PC-9 (cell line): ENCODE results near the gene SPRED2. TPM values are rescaled to one million over a fixed set of nuclear protein-coding genes. Genes with fewer than 3 reads are reported as not detected.
A peak's percentile ranks its signal among the peaks of the same experiment; 100 is the strongest.

ENCODE experiments used
- BruUV-seq: library from RNA; stranded (reverse); fragments of 400-500 nt; replicated peaks from 2 replicates; lab custom pipeline; 2021; lab: Mats Ljungman, UMichigan
- CTCF ChIA-PET: fragments of 300-600 bp; sonication (Branson Sonifier 250); formaldehyde crosslinking; loops from one replicate; lab custom pipeline; 2022; ENCODE audit warnings: antibody characterized with exemption; lab: Charles Lee
- POLR2A ChIA-PET: fragments of 300-600 bp; sonication (Branson Sonifier 250); formaldehyde crosslinking; loops from one replicate; lab custom pipeline; 2022; ENCODE audit warnings: antibody characterized with exemption; ENCODE audit not compliant: unreplicated experiment; lab: Charles Lee
- DNase-seq, 2 experiments: peaks; one replicate each; pipeline versions ENCODE4 v3.0.0 to v3.0.0-alpha.2; 2015 to 2022; ENCODE audit warnings: mixed read lengths in 1 of 2
- H2AFZ ChIP-seq: fragments of 200-600 bp; sonication (generic); 2 replicates; pipeline ENCODE4 v1.8.1; 2017; ENCODE audit warnings: antibody characterized with exemption
- H3F3A ChIP-seq: fragments of 200-600 bp; sonication (generic); 2 replicates; pipeline ENCODE4 v1.8.1; 2017; ENCODE audit warnings: antibody characterized with exemption, mild to moderate bottlenecking, low read depth; ENCODE audit not compliant: insufficient read depth
- H3K27ac ChIP-seq: fragments of 200-600 bp; sonication (generic); 2 replicates; pipeline ENCODE4 v1.6.1; 2016; ENCODE audit warnings: mixed run types
- H3K27me3 ChIP-seq: fragments of 200-600 bp; sonication (generic); 2 replicates; pipeline ENCODE4 v1.6.1; 2016; ENCODE audit warnings: low read depth, mixed run types; ENCODE audit not compliant: insufficient read depth
- H3K36me3 ChIP-seq: fragments of 200-600 bp; sonication (generic); 2 replicates; pipeline ENCODE4 v1.6.1; 2016; ENCODE audit warnings: low read depth, mixed run types
- H3K4me1 ChIP-seq: fragments of 200-600 bp; sonication (generic); replicated peaks from 2 replicates; pipeline ENCODE4 v1.6.1; 2016; ENCODE audit warnings: mixed run types; ENCODE audit not compliant: insufficient read depth
- H3K4me2 ChIP-seq: fragments of 200-600 bp; sonication (generic); 2 replicates; pipeline ENCODE4 v1.6.1; 2017; ENCODE audit warnings: mixed run types
- H3K4me3 ChIP-seq: fragments of 200-600 bp; sonication (generic); 2 replicates; pipeline ENCODE4 v1.6.1; 2016; ENCODE audit warnings: mixed run types
- H3K79me2 ChIP-seq: fragments of 200-600 bp; sonication (generic); 2 replicates; pipeline ENCODE4 v1.6.1; 2017; ENCODE audit warnings: low read depth, mixed run types
- H3K9me2 ChIP-seq: fragments of 200-600 bp; sonication (generic); 2 replicates; pipeline ENCODE4 v1.8.1; 2017; ENCODE audit warnings: mild to moderate bottlenecking; ENCODE audit not compliant: insufficient read depth
- H3K9me3 ChIP-seq: fragments of 200-600 bp; sonication (generic); 2 replicates; pipeline ENCODE4 v1.8.1; 2016; ENCODE audit warnings: low read depth; ENCODE audit not compliant: insufficient read depth
- H4K20me1 ChIP-seq: fragments of 200-600 bp; sonication (generic); 2 replicates; pipeline ENCODE4 v1.8.1; 2017; ENCODE audit not compliant: insufficient read depth
- EZH2 ChIP-seq: fragments of 200-600 bp; sonication (generic); IDR thresholded peaks from 2 replicates; pipeline ENCODE4 v1.8.0; 2017; ENCODE audit warnings: antibody characterized with exemption, low read depth
- intact Hi-C: fragments of 100-400 bp; cut with micrococcal nuclease; formaldehyde crosslinking; loops from one replicate; pipeline ENCODE4 v1.10.0; 2022; ENCODE audit not compliant: unreplicated experiment
- total RNA-seq: library from RNA; stranded (reverse); gene quantifications from 2 replicates; pipeline ENCODE4 v1.2.3, GENCODE V29; 2021
- TF ChIP-seq, protein P1 (sequence below): fragments of 200-600 bp; sonication (generic); conservative IDR thresholded peaks from 2 replicates; pipeline ENCODE4 v1.6.1; 2017; ENCODE audit warnings: mixed run types, antibody characterized with exemption, mild to moderate bottlenecking, moderate library complexity

The SPRED2 gene
- total RNA-seq, 1 experiment from 2014 or later, result 33.6 TPM

DNA sequence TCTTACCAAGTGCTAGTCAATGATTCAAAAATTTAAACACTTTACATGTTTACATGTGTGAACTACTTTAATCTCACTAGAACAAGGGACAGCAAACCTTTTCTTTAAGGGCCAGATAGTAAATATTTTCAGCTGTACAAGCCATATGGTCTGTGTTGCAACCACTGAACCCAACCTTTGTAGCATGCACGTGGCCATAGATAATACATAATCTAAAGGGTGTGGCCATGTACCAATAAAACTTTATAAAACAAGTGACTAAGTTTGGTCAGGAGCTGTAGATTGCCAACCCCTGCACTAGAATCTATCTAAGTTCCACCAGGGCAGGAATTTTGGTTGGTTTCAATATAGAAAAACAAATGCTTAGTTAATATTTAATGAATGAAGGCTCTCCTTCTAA lies 18.4 kb upstream of the SPRED2 start:
- ChIA-PET POLR2A (no interaction called here), CTCF (interaction anchor here (0.6 kb wide), 1 partner anchor 58 kb away, joined by 12 read pairs; no protein-coding TSS in a partner anchor)
- Histone ChIP-seq H3K9me3 (peaks cover 8% of the 10 kb centered on the region; the same call in 1 of the 2 replicates), H2AFZ (no peak overlapping the region), H3K79me2 (no peaks in the 10 kb centered on the region), H3F3A (peaks cover 47% of the 10 kb centered on the region), H4K20me1 (no peaks in the 10 kb centered on the region), H3K4me2 (no peak overlapping the region), H3K27me3 (no peaks in the 10 kb centered on the region), H3K36me3 (no peaks in the 10 kb centered on the region), H3K4me3 (no peak overlapping the region), H3K4me1 (peaks cover 56% of the 10 kb centered on the region), H3K9me2 (no peaks in the 10 kb centered on the region), H3K27ac (0 out of 2 replicates have a peak overlapping the region, but pooled peaks have one; percentile 64)
- no TSS peak for BruUV-seq
- DNase-seq, result no peak
- intact Hi-C loops, result no loop called here
- no peak for TF ChIP-seq EZH2
- TF ChIP-seq, protein P1, sequence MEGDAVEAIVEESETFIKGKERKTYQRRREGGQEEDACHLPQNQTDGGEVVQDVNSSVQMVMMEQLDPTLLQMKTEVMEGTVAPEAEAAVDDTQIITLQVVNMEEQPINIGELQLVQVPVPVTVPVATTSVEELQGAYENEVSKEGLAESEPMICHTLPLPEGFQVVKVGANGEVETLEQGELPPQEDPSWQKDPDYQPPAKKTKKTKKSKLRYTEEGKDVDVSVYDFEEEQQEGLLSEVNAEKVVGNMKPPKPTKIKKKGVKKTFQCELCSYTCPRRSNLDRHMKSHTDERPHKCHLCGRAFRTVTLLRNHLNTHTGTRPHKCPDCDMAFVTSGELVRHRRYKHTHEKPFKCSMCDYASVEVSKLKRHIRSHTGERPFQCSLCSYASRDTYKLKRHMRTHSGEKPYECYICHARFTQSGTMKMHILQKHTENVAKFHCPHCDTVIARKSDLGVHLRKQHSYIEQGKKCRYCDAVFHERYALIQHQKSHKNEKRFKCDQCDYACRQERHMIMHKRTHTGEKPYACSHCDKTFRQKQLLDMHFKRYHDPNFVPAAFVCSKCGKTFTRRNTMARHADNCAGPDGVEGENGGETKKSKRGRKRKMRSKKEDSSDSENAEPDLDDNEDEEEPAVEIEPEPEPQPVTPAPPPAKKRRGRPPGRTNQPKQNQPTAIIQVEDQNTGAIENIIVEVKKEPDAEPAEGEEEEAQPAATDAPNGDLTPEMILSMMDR, result no peak

DNA sequence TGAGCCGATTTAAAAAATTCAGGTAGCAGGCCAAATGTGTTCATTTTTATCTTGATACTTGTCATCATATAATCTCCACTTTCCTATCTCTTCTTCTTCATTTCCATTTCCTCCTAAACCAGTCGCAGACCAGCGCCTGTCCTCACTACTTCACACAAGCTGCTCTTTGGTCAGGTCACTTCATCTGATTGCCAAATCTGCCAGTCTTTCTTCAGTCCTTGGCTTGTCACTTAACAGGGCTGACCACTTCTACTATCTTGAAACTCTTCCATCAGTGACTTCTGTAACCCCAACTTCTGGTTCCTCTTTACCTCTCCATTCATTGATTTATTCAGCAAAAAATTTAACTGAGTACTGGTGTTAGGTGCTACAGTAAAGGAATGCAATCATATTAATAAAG lies 18.0 kb upstream of the SPRED2 start:
- TF ChIP-seq, protein P1, result no peak
- TF ChIP-seq EZH2, result no peak
- Histone ChIP-seq H3K9me2 (no peaks in the 10 kb centered on the region), H3K4me3 (no peak overlapping the region), H3F3A (peaks cover 47% of the 10 kb centered on the region), H2AFZ (no peak overlapping the region), H3K27ac (no peak overlapping the region), H3K4me1 (peaks cover 52% of the 10 kb centered on the region), H4K20me1 (no peaks in the 10 kb centered on the region), H3K79me2 (no peaks in the 10 kb centered on the region), H3K27me3 (no peaks in the 10 kb centered on the region), H3K4me2 (no peak overlapping the region), H3K9me3 (peaks cover 8% of the 10 kb centered on the region; the same call in 1 of the 2 replicates), H3K36me3 (no peaks in the 10 kb centered on the region)
- POLR2A ChIA-PET, result interaction anchor here (0.6 kb wide), 1 partner anchor 41 kb away, joined by 4 read pairs; no protein-coding TSS in a partner anchor
- intact Hi-C loops, result no loop called here
- CTCF ChIA-PET, result interaction anchor here (0.6 kb wide), 1 partner anchor 58 kb away, joined by 12 read pairs; no protein-coding TSS in a partner anchor
- no peak for DNase-seq
- BruUV-seq, result no TSS peak

DNA sequence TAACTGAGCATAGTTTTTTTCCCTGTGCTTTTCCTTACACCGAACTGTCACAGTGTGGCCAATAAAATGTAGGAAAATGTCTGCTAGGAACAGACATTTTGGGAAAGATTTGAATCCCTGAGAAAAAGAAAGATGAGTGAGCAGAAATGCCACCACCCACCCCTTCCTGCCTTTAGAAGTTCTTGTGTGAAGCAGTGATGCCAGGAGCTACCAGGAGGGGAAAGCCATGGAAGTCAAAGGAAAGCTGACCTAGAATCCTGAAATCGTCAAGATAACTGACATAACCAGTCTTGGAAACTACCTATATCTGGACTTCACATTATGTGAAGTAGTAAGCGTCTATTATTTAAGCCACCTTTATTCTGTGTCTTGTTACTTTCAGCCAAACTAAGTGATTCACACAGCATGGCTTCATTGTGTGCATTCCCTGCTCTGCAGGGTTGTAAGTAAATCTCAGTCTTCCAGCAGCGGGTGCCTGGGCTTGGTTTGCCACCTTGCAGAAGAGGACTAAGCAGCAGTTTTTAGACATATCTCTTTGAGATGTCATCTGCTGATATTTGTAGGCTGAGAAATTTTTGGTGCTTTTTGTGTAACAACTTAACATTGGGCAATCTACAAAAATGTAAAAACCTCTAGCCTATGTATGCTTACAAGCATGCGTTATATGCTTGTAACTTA lies 11.2 kb upstream of the SPRED2 start:
- H3K27me3 ChIP-seq, result no peaks in the 10 kb centered on the region
- DNase-seq, result no peak
- no peaks in the 10 kb centered on the region for H3K9me3 ChIP-seq
- H3K27ac ChIP-seq, result no peak overlapping the region
- no peaks in the 10 kb centered on the region for H3K36me3 ChIP-seq
- no peaks in the 10 kb centered on the region for H4K20me1 ChIP-seq
- no peak overlapping the region for H3K4me2 ChIP-seq
- no peak for TF ChIP-seq EZH2
- H3K79me2 ChIP-seq, result no peaks in the 10 kb centered on the region
- H3K4me1 ChIP-seq, result peaks cover 8% of the 10 kb centered on the region
- H3F3A ChIP-seq, result no peaks in the 10 kb centered on the region; the same call in 1 of the 2 replicates
- no peak overlapping the region for H3K4me3 ChIP-seq
- no peaks in the 10 kb centered on the region for H3K9me2 ChIP-seq
- intact Hi-C loops, result no loop called here
- ChIA-PET POLR2A (no interaction called here), CTCF (no interaction called here)
- H2AFZ ChIP-seq, result no peak overlapping the region
- BruUV-seq, result no TSS peak
